Right lobe of liver (tissue), 6 donors: ENCODE results near the gene SCN8A. TPM values are rescaled to one million over a fixed set of nuclear protein-coding genes. Genes with fewer than 3 reads are reported as not detected.

Experiments used
- ATAC-seq, 4 donors: fragments of 200-7000 bp; cut with Tn5 transposase; one replicate each; pipeline ENCODE4 v1.9.1; 2020; ENCODE audit warnings: mild to moderate bottlenecking in 4 of 4, moderate library complexity in 4 of 4
- DNase-seq, 3 donors: peaks; one replicate each; pipeline ENCODE4 v3.0.0-alpha.2; 2020
- H3K27ac ChIP-seq, 3 donors: fragments of 200-600 bp; one replicate each; pipeline ENCODE4 v1.8.0; 2022
- H3K27me3 ChIP-seq, 2 donors: fragments of 200-600 bp; one replicate each; pipeline ENCODE4 v1.8.0; 2022
- H3K36me3 ChIP-seq, 4 donors: fragments of 200-600 bp; sonication (generic) in 1 of 4; one replicate each; pipeline versions ENCODE4 v1.5.1 to v1.8.0; 2017 to 2022; ENCODE audit warnings: control low read depth in 1 of 4
- H3K4me1 ChIP-seq, 4 donors: fragments of 200-600 bp; sonication (generic) in 1 of 4; one replicate each; pipeline versions ENCODE4 v1.5.1 to v1.8.0; 2017 to 2022; ENCODE audit warnings: control low read depth in 1 of 4
- H3K4me3 ChIP-seq, 3 donors: fragments of 200-600 bp; one replicate each; pipeline ENCODE4 v1.8.0; 2022
- H3K9me3 ChIP-seq, 4 donors: fragments of 200-600 bp; sonication (generic) in 1 of 4; one replicate each; pipeline versions ENCODE4 v1.5.1 to v1.8.0; 2017 to 2022; ENCODE audit warnings: control low read depth in 1 of 4
- CTCF ChIP-seq, 4 donors: fragments of 200-600 bp in 3 of 4; fragments of 450-650 bp in 1 of 4; IDR thresholded peaks; one replicate each; pipeline versions ENCODE4 v1.5.1 to v1.8.0; 2016 to 2022; ENCODE audit warnings: antibody characterized with exemption in 4 of 4, mild to moderate bottlenecking in 2 of 4
- POLR2A ChIP-seq: fragments of 450-650 bp; IDR thresholded peaks from one replicate; pipeline ENCODE4 v1.6.1; 2017; ENCODE audit warnings: antibody characterized with exemption, mild to moderate bottlenecking
- WGBS: methylation state at CpG from one replicate; pipeline ENCODE4 v1.1.6; 2018; ENCODE audit warnings: low coverage, low lambda C conversion rate; ENCODE audit not compliant: insufficient coverage; ENCODE audit errors: missing lambda C conversion rate; 5-methylcytosine and 5-hydroxymethylcytosine counted together
- intact Hi-C, 2 donors: fragments of 100-400 bp; cut with DNase I; formaldehyde crosslinking; loops; one replicate each; pipeline versions ENCODE4 v1.11.2 to v1.14.1; 2022
- total RNA-seq, 6 experiments: library from RNA; depleted of rRNA in 2 of 6; stranded (reverse); fragments of >200 nt in 2 of 6; fragmentation: NEBNext Ultra II Directional in 3 of 6; extraction: Animal tissue kit (Norgen Biotek cat#: 25700) in 3 of 6; gene quantifications; one replicate each; pipeline versions ENCODE4 v1.1.0 to v1.2.4, GENCODE V29; 2016 to 2023
- donor health status: DM: no; HTN: yes; CAD: no.
- donor health status: DM: no; HTN: no; CAD: no.
- donor health status: DM: no; HTN: no; CAD: no.
- donor health status: DM: no; HTN: yes; CAD: no.
- donor health status: DM: no; HTN: yes; CAD: no.

SCN8A gene
- total RNA-seq, 6 experiments from 2014 or later, result 1.7 to 5.6 (median 3.7) TPM

- intact Hi-C loops, result no loop called here
- no peaks in the 10 kb centered on the region for H3K9me3 ChIP-seq
- 80% methylated on average over 1 of the region's 1 CpG for WGBS
- TF ChIP-seq POLR2A (no peak), CTCF (IDR thresholded peaks at IDR 0.05) (no peak)
- ATAC-seq, result no peak
- H3K27me3 ChIP-seq, result no peaks in the 10 kb centered on the region
- H3K27ac ChIP-seq, result no peak overlapping the region
- no peak overlapping the region for H3K4me3 ChIP-seq
- no peak for DNase-seq
- H3K4me1 ChIP-seq, result no peaks in the 10 kb centered on the region
- no peaks in the 10 kb centered on the region for H3K36me3 ChIP-seq
Measured at GRCh38 chr12:51801027-51801426, 210.0 kb downstream of the SCN8A start.

GRCh38 chr12:51806896-51807295 lies 215.9 kb downstream of the SCN8A start:
- H3K27me3 ChIP-seq, result no peaks in the 10 kb centered on the region
- intact Hi-C loops, result no loop called here
- H3K36me3 ChIP-seq, result no peaks in the 10 kb centered on the region
- H3K4me3 ChIP-seq, result no peak overlapping the region
- WGBS, result 92% methylated on average over 11 of the region's 16 CpGs
- H3K4me1 ChIP-seq, result no peaks in the 10 kb centered on the region
- H3K27ac ChIP-seq, result no peak overlapping the region
- DNase-seq (no peak), ATAC-seq (no peak)
- TF ChIP-seq POLR2A (no peak), CTCF (IDR thresholded peaks at IDR 0.05) (no peak)
- H3K9me3 ChIP-seq, result no peaks in the 10 kb centered on the region

- no peaks in the 10 kb centered on the region for H3K36me3 ChIP-seq
- no peaks in the 10 kb centered on the region for H3K9me3 ChIP-seq
- TF ChIP-seq POLR2A (no peak), CTCF (IDR thresholded peaks at IDR 0.05) (no peak)
- WGBS, result 82% methylated on average over 3 of the region's 3 CpGs
- no peaks in the 10 kb centered on the region for H3K4me1 ChIP-seq
- H3K27me3 ChIP-seq, result no peaks in the 10 kb centered on the region
- no peak overlapping the region for H3K27ac ChIP-seq
- ATAC-seq, result no peak
- DNase-seq, result no peak
- H3K4me3 ChIP-seq, result no peak overlapping the region
- intact Hi-C loops, result no loop called here
Measured at GRCh38 chr12:51809193-51809592, 218.2 kb downstream of the SCN8A start.

GRCh38 chr12:51811203-51812202 lies 220.5 kb downstream of the SCN8A start:
- intact Hi-C loops, result loop anchor here in 1 of 2 donors (10.0 kb wide), 1 partner anchor 287 kb away; no protein-coding TSS in a partner anchor
- ATAC-seq (no peak), DNase-seq (no peak)
- TF ChIP-seq POLR2A (no peak), CTCF (IDR thresholded peaks at IDR 0.05) (no peak)
- Histone ChIP-seq H3K27me3 (no peaks in the 10 kb centered on the region), H3K9me3 (no peaks in the 10 kb centered on the region), H3K36me3 (no peaks in the 10 kb centered on the region), H3K4me3 (no peak overlapping the region), H3K4me1 (peaks cover 0 to 6% (median 0%) of the 10 kb centered on the region in 4 donors), H3K27ac (no peak overlapping the region)
- WGBS, result 69% methylated on average over 11 of the region's 13 CpGs
